Natural killer cell (primary cell): ENCODE results near the gene PLCXD1. TPM values are rescaled to one million over a fixed set of nuclear protein-coding genes. Genes with fewer than 3 reads are reported as not detected.
A peak's percentile ranks its signal among the peaks of the same experiment; 100 is the strongest.

Experiments
- ATAC-seq, 3 donors: fragments of 150-1000 bp in 2 of 3; fragments of 200-7000 bp in 1 of 3; cut with Tn5 transposase; 1 replicate in 1 of 3; 2 replicates in 2 of 3; pipeline ENCODE4 v1.10.0; 2021; ENCODE audit warnings: mild to moderate bottlenecking in 2 of 3, moderate library complexity in 2 of 3
- DNase-seq, 2 donors: peaks; one replicate each; pipeline versions ENCODE4 v3.0.0 to v3.0.0-alpha.2; 2013 to 2021; ENCODE audit warnings: mixed read lengths in 1 of 2
- H3K27ac ChIP-seq: one replicate; pipeline ENCODE4 v1.5.1; 2013; ENCODE audit warnings: mild to moderate bottlenecking, low read length
- H3K27me3 ChIP-seq: one replicate; pipeline ENCODE4 v1.6.1; 2013; ENCODE audit warnings: low read length; ENCODE audit not compliant: control insufficient read depth, insufficient read depth
- H3K36me3 ChIP-seq: one replicate; pipeline ENCODE4 v1.6.1; 2013; ENCODE audit warnings: low read length; ENCODE audit not compliant: control insufficient read depth, insufficient read depth
- H3K4me1 ChIP-seq: one replicate; pipeline ENCODE4 v1.6.1; 2013; ENCODE audit warnings: low read length; ENCODE audit not compliant: control insufficient read depth, insufficient read depth
- H3K4me3 ChIP-seq: one replicate; pipeline ENCODE4 v1.5.1; 2013; ENCODE audit warnings: low read length
- H3K9me3 ChIP-seq: one replicate; pipeline ENCODE4 v1.6.1; 2013; ENCODE audit warnings: low read length; ENCODE audit not compliant: control insufficient read depth, insufficient read depth
- H3K27ac Mint-ChIP-seq, 2 donors: one replicate each; pipeline ENCODE4 v1.8.0; 2022; ENCODE audit warnings: mild to moderate bottlenecking in 2 of 2, mixed read lengths in 2 of 2, moderate library complexity in 1 of 2
- H3K27me3 Mint-ChIP-seq, 2 donors: one replicate each; pipeline ENCODE4 v1.8.0; 2022; ENCODE audit warnings: low read depth in 2 of 2, mixed read lengths in 2 of 2
- H3K36me3 Mint-ChIP-seq: one replicate; pipeline ENCODE4 v1.8.0; 2022; ENCODE audit warnings: mixed read lengths
- H3K4me1 Mint-ChIP-seq, 2 donors: one replicate each; pipeline ENCODE4 v1.8.0; 2022; ENCODE audit warnings: mixed read lengths in 2 of 2
- H3K4me3 Mint-ChIP-seq: one replicate; pipeline ENCODE4 v1.8.0; 2022; ENCODE audit warnings: mild to moderate bottlenecking, moderate library complexity, mixed read lengths
- H3K9me3 Mint-ChIP-seq, 2 donors: one replicate each; pipeline ENCODE4 v1.8.0; 2022; ENCODE audit warnings: mixed read lengths in 2 of 2
- CTCF ChIP-seq: fragments of 200-600 bp; IDR thresholded peaks from one replicate; pipeline ENCODE4 v1.8.0; 2022; ENCODE audit warnings: antibody characterized with exemption
- WGBS: methylation state at CpG from one replicate; pipeline ENCODE4 v1.1.7; 2013; ENCODE audit warnings: missing lambda C conversion rate; ENCODE audit not compliant: insufficient coverage; 5-methylcytosine and 5-hydroxymethylcytosine counted together
- intact Hi-C: fragments of 100-400 bp; cut with micrococcal nuclease; formaldehyde crosslinking; loops from one replicate; pipeline ENCODE4 v1.14.2; 2022
- total RNA-seq, 4 donors: library from RNA; stranded (reverse); fragments of 120-200 nt in 1 of 4; gene quantifications; one replicate each; pipeline versions ENCODE4 v1.2.3 to v1.2.4, GENCODE V29; 2013 to 2022

Gene PLCXD1
- total RNA-seq, 3 donors from 2014 or later (not counting 1 experiment from before 2014, with no cell fraction given) = 16.3 to 20.9 (median 16.6) TPM

DNA sequence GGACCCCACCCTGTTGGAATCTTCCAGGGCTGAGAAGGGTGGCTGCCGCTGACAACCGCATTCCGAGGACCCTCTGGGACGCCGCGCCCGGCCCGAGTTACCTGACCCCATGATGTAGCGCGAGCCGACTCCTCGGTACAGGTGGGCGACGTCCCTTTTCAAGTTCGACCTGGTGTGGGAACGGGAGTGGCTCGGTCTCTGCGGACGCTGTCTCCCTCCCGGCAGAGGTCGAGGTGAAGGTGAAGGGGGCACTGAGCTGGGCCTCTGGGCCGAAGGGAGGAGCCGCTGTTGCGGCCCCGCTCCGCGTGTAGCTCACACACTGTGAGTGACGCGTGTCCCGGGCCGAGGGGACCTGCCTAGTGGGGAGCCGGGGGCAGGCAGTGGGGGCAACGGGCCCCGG is 32.9 kb downstream of the PLCXD1 start:
- Histone ChIP-seq H3K36me3 (peaks cover 51% of the 10 kb centered on the region), H3K9me3 (no peaks in the 10 kb centered on the region), H3K4me3 (no peak overlapping the region), H3K27ac (no peak overlapping the region), H3K27me3 (no peaks in the 10 kb centered on the region), H3K4me1 (peaks cover 16% of the 10 kb centered on the region)
- 98% methylated on average over 34 of the region's 34 CpGs for WGBS
- Mint-ChIP-seq H3K9me3 (no peaks in the 10 kb centered on the region), H3K27me3 (no peaks in the 10 kb centered on the region), H3K4me3 (no peak overlapping the region), H3K27ac (no peak overlapping the region), H3K36me3 (no peaks in the 10 kb centered on the region), H3K4me1 (peaks cover 6 to 25% of the 10 kb centered on the region in 2 donors)
- ATAC-seq = no peak
- DNase-seq = no peak
- intact Hi-C loops = no loop called here
- no peak for TF ChIP-seq CTCF

GRCh38 chrX:314781-315595 is 33.8 kb downstream of the PLCXD1 start:
- Histone ChIP-seq H3K9me3 (no peaks in the 10 kb centered on the region), H3K27me3 (no peaks in the 10 kb centered on the region), H3K4me3 (no peak overlapping the region), H3K27ac (no peak overlapping the region), H3K36me3 (peaks cover 46% of the 10 kb centered on the region), H3K4me1 (peaks cover 24% of the 10 kb centered on the region)
- Mint-ChIP-seq H3K9me3 (no peaks in the 10 kb centered on the region), H3K4me3 (no peak overlapping the region), H3K36me3 (no peaks in the 10 kb centered on the region), H3K27ac (no peak overlapping the region), H3K27me3 (no peaks in the 10 kb centered on the region), H3K4me1 (peaks cover 6 to 26% of the 10 kb centered on the region in 2 donors)
- TF ChIP-seq CTCF = no peak
- DNase-seq (peak in 1 of 2 donors; percentile 7), ATAC-seq (no peak)
- intact Hi-C loops = no loop called here
- WGBS = 93% methylated on average over 51 of the region's 51 CpGs

DNA sequence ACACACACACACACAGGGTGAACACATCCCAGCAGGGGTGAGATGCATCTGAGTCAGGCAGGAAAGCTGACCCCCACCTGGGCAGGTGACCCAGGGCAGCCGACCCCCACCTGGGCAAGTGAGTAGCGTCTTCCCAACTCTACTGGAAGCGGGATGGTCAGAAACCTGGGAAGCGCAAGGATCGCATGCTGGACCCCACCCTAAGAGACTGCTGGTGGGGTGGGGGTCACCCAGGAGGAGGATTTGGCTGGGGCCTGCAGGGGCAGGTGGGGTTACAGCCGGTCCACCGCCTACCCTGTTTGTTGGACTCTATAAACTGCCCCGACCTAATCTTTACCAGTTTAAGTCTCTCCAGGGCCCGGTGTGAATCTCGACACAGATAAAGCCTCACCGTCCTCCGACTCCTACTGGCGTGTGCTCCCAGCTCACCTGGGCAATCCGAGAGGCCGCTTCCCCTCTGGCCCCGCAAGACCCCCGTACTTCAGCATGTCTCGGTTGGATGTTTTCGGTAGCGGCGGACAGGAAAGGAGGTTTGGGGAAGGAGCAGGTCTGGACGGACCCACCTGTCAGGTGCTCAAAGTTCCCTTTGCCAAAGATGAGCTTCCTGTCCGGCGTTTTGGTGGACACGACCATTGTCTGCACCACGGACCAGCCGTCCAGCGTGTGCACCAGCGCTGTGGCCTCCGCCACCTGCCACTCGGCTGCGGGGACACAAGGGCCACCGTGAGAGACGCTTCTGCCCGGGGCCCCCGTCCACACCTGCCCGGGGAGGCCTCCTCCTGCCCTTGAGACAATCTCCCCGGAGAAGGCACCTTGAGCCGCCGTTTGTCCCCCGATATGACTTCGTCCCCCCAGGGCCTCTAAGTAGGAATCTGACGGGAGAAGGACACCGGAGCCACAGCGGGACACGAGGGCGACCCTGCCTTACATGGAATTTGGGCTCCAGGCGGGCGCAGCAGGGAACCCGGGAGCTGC is 35.5 kb downstream of the PLCXD1 start:
- Mint-ChIP-seq H3K27me3 (no peaks in the 10 kb centered on the region), H3K4me3 (peak overlapping the region; percentile 64), H3K4me1 (peaks cover 6 to 34% of the 10 kb centered on the region in 2 donors), H3K9me3 (no peaks in the 10 kb centered on the region), H3K27ac (peak overlapping the region in 1 of 2 donors; percentile 34), H3K36me3 (no peaks in the 10 kb centered on the region)
- intact Hi-C loops = no loop called here
- Histone ChIP-seq H3K4me1 (peaks cover 34% of the 10 kb centered on the region), H3K36me3 (peaks cover 35% of the 10 kb centered on the region), H3K27me3 (no peaks in the 10 kb centered on the region), H3K4me3 (no peak overlapping the region), H3K27ac (no peak overlapping the region), H3K9me3 (no peaks in the 10 kb centered on the region)
- TF ChIP-seq CTCF = no peak
- DNase-seq = peak in 1 of 2 donors; percentile 27
- 95% methylated on average over 50 of the region's 50 CpGs for WGBS
- ATAC-seq = no peak
